ENCODE measurements around the gene SGIP1. TPM values are rescaled to one million over a fixed set of nuclear protein-coding genes. Genes with fewer than 3 reads are reported as not detected.

SGIP1 gene
- total RNA-seq, 2 donors from 2014 or later = not detected

- Mint-ChIP-seq H3K4me3 (no peak overlapping the region), H3K9me3 (no peaks in the 10 kb centered on the region), H3K27ac (peak overlapping the region; percentile 2), H3K4me1 (peaks cover 4% of the 10 kb centered on the region), H3K27me3 (peaks cover 6% of the 10 kb centered on the region), H3K36me3 (ENCODE audit: low read depth) (no peaks in the 10 kb centered on the region)
- no peak for ATAC-seq (replicated peaks)
Observed at GRCh38 chr1:66626261-66626660, 92.3 kb downstream of the SGIP1 start.

GRCh38 chr1:66628926-66629325 lies 95.0 kb downstream of the SGIP1 start:
- no peak overlapping the region for H3K4me3 Mint-ChIP-seq
- no peaks in the 10 kb centered on the region for H3K9me3 Mint-ChIP-seq
- ATAC-seq (replicated peaks) = no peak
- H3K27me3 Mint-ChIP-seq = peaks cover 10% of the 10 kb centered on the region
- peaks cover 3% of the 10 kb centered on the region for H3K4me1 Mint-ChIP-seq
- no peaks in the 10 kb centered on the region for H3K36me3 Mint-ChIP-seq (ENCODE audit: low read depth)
- H3K27ac Mint-ChIP-seq = no peak overlapping the region

GRCh38 chr1:66633159-66633558 lies 99.2 kb downstream of the SGIP1 start:
- Mint-ChIP-seq H3K9me3 (no peaks in the 10 kb centered on the region), H3K36me3 (ENCODE audit: low read depth) (no peaks in the 10 kb centered on the region), H3K4me1 (no peaks in the 10 kb centered on the region), H3K4me3 (no peak overlapping the region), H3K27me3 (peaks cover 12% of the 10 kb centered on the region), H3K27ac (no peak overlapping the region)
- ATAC-seq (replicated peaks) = no peak

- H3K27ac Mint-ChIP-seq = no peak overlapping the region
- no peak overlapping the region for H3K4me3 Mint-ChIP-seq
- H3K4me1 Mint-ChIP-seq = no peaks in the 10 kb centered on the region
- no peaks in the 10 kb centered on the region for H3K9me3 Mint-ChIP-seq
- H3K27me3 Mint-ChIP-seq = peaks cover 5% of the 10 kb centered on the region
- no peak for ATAC-seq (replicated peaks)
- H3K36me3 Mint-ChIP-seq (ENCODE audit: low read depth) = no peaks in the 10 kb centered on the region
Observed at GRCh38 chr1:66637146-66637545, 103.2 kb downstream of the SGIP1 start.

GRCh38 chr1:66641891-66642473 lies 108.0 kb downstream of the SGIP1 start:
- no peaks in the 10 kb centered on the region for H3K9me3 Mint-ChIP-seq
- H3K27ac Mint-ChIP-seq = no peak overlapping the region
- no peak overlapping the region for H3K4me3 Mint-ChIP-seq
- H3K36me3 Mint-ChIP-seq (ENCODE audit: low read depth) = no peaks in the 10 kb centered on the region
- no peaks in the 10 kb centered on the region for H3K4me1 Mint-ChIP-seq
- H3K27me3 Mint-ChIP-seq = peaks cover 13% of the 10 kb centered on the region
- ATAC-seq (replicated peaks) = no peak

- Mint-ChIP-seq H3K4me1 (no peaks in the 10 kb centered on the region), H3K27me3 (peaks cover 13% of the 10 kb centered on the region), H3K9me3 (no peaks in the 10 kb centered on the region), H3K36me3 (ENCODE audit: low read depth) (no peaks in the 10 kb centered on the region), H3K4me3 (no peak overlapping the region), H3K27ac (no peak overlapping the region)
- ATAC-seq (replicated peaks) = no peak
Observed at GRCh38 chr1:66642992-66643391, 109.0 kb downstream of the SGIP1 start.

- H3K27me3 Mint-ChIP-seq = peaks cover 10% of the 10 kb centered on the region
- no peak for ATAC-seq (replicated peaks)
- H3K27ac Mint-ChIP-seq = no peak overlapping the region
- H3K4me3 Mint-ChIP-seq = no peak overlapping the region
- no peaks in the 10 kb centered on the region for H3K4me1 Mint-ChIP-seq
- no peaks in the 10 kb centered on the region for H3K9me3 Mint-ChIP-seq
- H3K36me3 Mint-ChIP-seq (ENCODE audit: low read depth) = no peaks in the 10 kb centered on the region
Observed at GRCh38 chr1:66644331-66644730, 110.4 kb downstream of the SGIP1 start.

- no peaks in the 10 kb centered on the region for H3K9me3 Mint-ChIP-seq
- H3K4me3 Mint-ChIP-seq = no peak overlapping the region
- no peaks in the 10 kb centered on the region for H3K4me1 Mint-ChIP-seq
- no peak for ATAC-seq (replicated peaks)
- H3K27ac Mint-ChIP-seq = no peak overlapping the region
- H3K27me3 Mint-ChIP-seq = peaks cover 25% of the 10 kb centered on the region
- H3K36me3 Mint-ChIP-seq (ENCODE audit: low read depth) = no peaks in the 10 kb centered on the region
Observed at GRCh38 chr1:66648901-66649595, 115.1 kb downstream of the SGIP1 start.

- ATAC-seq (replicated peaks) = no peak
- H3K9me3 Mint-ChIP-seq = no peaks in the 10 kb centered on the region
- H3K36me3 Mint-ChIP-seq (ENCODE audit: low read depth) = no peaks in the 10 kb centered on the region
- no peak overlapping the region for H3K27ac Mint-ChIP-seq
- H3K4me3 Mint-ChIP-seq = no peak overlapping the region
- no peaks in the 10 kb centered on the region for H3K4me1 Mint-ChIP-seq
- H3K27me3 Mint-ChIP-seq = peaks cover 29% of the 10 kb centered on the region
Observed at GRCh38 chr1:66652556-66652955, 118.6 kb downstream of the SGIP1 start.

- no peak for ATAC-seq (replicated peaks)
- Mint-ChIP-seq H3K27ac (no peak overlapping the region), H3K4me3 (no peak overlapping the region), H3K27me3 (peaks cover 29% of the 10 kb centered on the region), H3K4me1 (no peaks in the 10 kb centered on the region), H3K9me3 (no peaks in the 10 kb centered on the region), H3K36me3 (ENCODE audit: low read depth) (no peaks in the 10 kb centered on the region)
Observed at GRCh38 chr1:66654643-66655042, 120.7 kb downstream of the SGIP1 start.

- ATAC-seq (replicated peaks) = no peak
- H3K4me3 Mint-ChIP-seq = no peak overlapping the region
- H3K9me3 Mint-ChIP-seq = no peaks in the 10 kb centered on the region
- H3K27me3 Mint-ChIP-seq = peaks cover 8% of the 10 kb centered on the region
- no peaks in the 10 kb centered on the region for H3K36me3 Mint-ChIP-seq (ENCODE audit: low read depth)
- H3K4me1 Mint-ChIP-seq = no peaks in the 10 kb centered on the region
- H3K27ac Mint-ChIP-seq = no peak overlapping the region
Observed at GRCh38 chr1:66671455-66671854, 137.5 kb downstream of the SGIP1 start.

- Mint-ChIP-seq H3K27ac (no peak overlapping the region), H3K9me3 (no peaks in the 10 kb centered on the region), H3K27me3 (peaks cover 14% of the 10 kb centered on the region), H3K36me3 (ENCODE audit: low read depth) (no peaks in the 10 kb centered on the region), H3K4me1 (no peaks in the 10 kb centered on the region), H3K4me3 (no peak overlapping the region)
- ATAC-seq (replicated peaks) = no peak
Observed at GRCh38 chr1:66676613-66677298, 142.8 kb downstream of the SGIP1 start.

- Mint-ChIP-seq H3K27me3 (peaks cover 14% of the 10 kb centered on the region), H3K4me1 (no peaks in the 10 kb centered on the region), H3K9me3 (no peaks in the 10 kb centered on the region), H3K36me3 (ENCODE audit: low read depth) (no peaks in the 10 kb centered on the region), H3K4me3 (no peak overlapping the region), H3K27ac (no peak overlapping the region)
- no peak for ATAC-seq (replicated peaks)
Observed at GRCh38 chr1:66678146-66678545, 144.2 kb downstream of the SGIP1 start.

GRCh38 chr1:66679140-66679539 lies 145.2 kb downstream of the SGIP1 start:
- no peak for ATAC-seq (replicated peaks)
- peaks cover 15% of the 10 kb centered on the region for H3K27me3 Mint-ChIP-seq

GRCh38 chr1:66681686-66682085 lies 147.7 kb downstream of the SGIP1 start:
- no peak overlapping the region for H3K4me3 Mint-ChIP-seq
- no peaks in the 10 kb centered on the region for H3K4me1 Mint-ChIP-seq
- ATAC-seq (replicated peaks) = no peak
- H3K27ac Mint-ChIP-seq = no peak overlapping the region
- H3K27me3 Mint-ChIP-seq = peaks cover 17% of the 10 kb centered on the region
- no peaks in the 10 kb centered on the region for H3K9me3 Mint-ChIP-seq
- no peaks in the 10 kb centered on the region for H3K36me3 Mint-ChIP-seq (ENCODE audit: low read depth)

More at GRCh38 chr1:66679140-66679539, 145.2 kb downstream of the SGIP1 start:
- Mint-ChIP-seq H3K9me3 (no peaks in the 10 kb centered on the region), H3K27ac (no peak overlapping the region), H3K36me3 (ENCODE audit: low read depth) (no peaks in the 10 kb centered on the region), H3K4me3 (no peak overlapping the region), H3K4me1 (no peaks in the 10 kb centered on the region)
